Activated naive CD8-positive, alpha-beta T cell treated with anti-CD3 and anti-CD28 coated beads, Interleukin-2, amount 50 U/mL, for 24 hours (primary cell): ENCODE measurements around the gene FHIP2A.
A peak's percentile ranks its signal among the peaks of the same experiment; 100 is the strongest.

Experiments
- ATAC-seq: fragments of 150-1000 bp; cut with Tn5 transposase; one replicate; pipeline ENCODE4 v1.10.0; 2021
- DNase-seq: peaks from one replicate; pipeline ENCODE4 v3.0.0; 2021
- H3K27ac Mint-ChIP-seq: one replicate; pipeline ENCODE4 v1.8.0; 2021; ENCODE audit warnings: mild to moderate bottlenecking, mixed read lengths
- H3K27me3 Mint-ChIP-seq: one replicate; pipeline ENCODE4 v1.8.0; 2021; ENCODE audit warnings: mixed read lengths
- H3K36me3 Mint-ChIP-seq: one replicate; pipeline ENCODE4 v1.8.0; 2021; ENCODE audit warnings: low read depth, mixed read lengths
- H3K4me1 Mint-ChIP-seq: one replicate; pipeline ENCODE4 v1.8.0; 2021; ENCODE audit warnings: mixed read lengths
- H3K4me3 Mint-ChIP-seq: one replicate; pipeline ENCODE4 v1.8.0; 2021; ENCODE audit warnings: mild to moderate bottlenecking, moderate library complexity, mixed read lengths
- H3K9me3 Mint-ChIP-seq: one replicate; pipeline ENCODE4 v1.8.0; 2021; ENCODE audit warnings: mixed read lengths

The FHIP2A gene

GRCh38 chr10:114859222-114859621, 37.6 kb downstream of the FHIP2A start:
- ATAC-seq (no peak), DNase-seq (no peak)
- Mint-ChIP-seq H3K9me3 (no peaks in the 10 kb centered on the region), H3K4me1 (peaks cover 6% of the 10 kb centered on the region), H3K4me3 (no peak overlapping the region), H3K36me3 (peaks cover 43% of the 10 kb centered on the region), H3K27me3 (no peaks in the 10 kb centered on the region), H3K27ac (no peak overlapping the region)

GRCh38 chr10:114862456-114862855, 40.9 kb downstream of the FHIP2A start:
- Mint-ChIP-seq H3K9me3 (no peaks in the 10 kb centered on the region), H3K4me3 (no peak overlapping the region), H3K36me3 (peaks cover 34% of the 10 kb centered on the region), H3K27ac (no peak overlapping the region), H3K27me3 (no peaks in the 10 kb centered on the region), H3K4me1 (peaks cover 2% of the 10 kb centered on the region)
- ATAC-seq (no peak), DNase-seq (no peak)

- Mint-ChIP-seq H3K36me3 (peaks cover 15% of the 10 kb centered on the region), H3K4me3 (no peak overlapping the region), H3K27ac (no peak overlapping the region), H3K4me1 (peaks cover 6% of the 10 kb centered on the region), H3K9me3 (no peaks in the 10 kb centered on the region), H3K27me3 (no peaks in the 10 kb centered on the region)
- DNase-seq: no peak
- ATAC-seq: no peak
Measured at GRCh38 chr10:114867365-114867764, 45.8 kb downstream of the FHIP2A start.

- peaks cover 11% of the 10 kb centered on the region for H3K36me3 Mint-ChIP-seq
- peaks cover 2% of the 10 kb centered on the region for H3K27me3 Mint-ChIP-seq
- DNase-seq (no peak), ATAC-seq (no peak)
- H3K27ac Mint-ChIP-seq: no peak overlapping the region
- no peaks in the 10 kb centered on the region for H3K9me3 Mint-ChIP-seq
- H3K4me3 Mint-ChIP-seq: no peak overlapping the region
- peaks cover 6% of the 10 kb centered on the region for H3K4me1 Mint-ChIP-seq
Measured at GRCh38 chr10:114868870-114869519, 47.4 kb downstream of the FHIP2A start.

- no peak overlapping the region for H3K4me3 Mint-ChIP-seq
- H3K27me3 Mint-ChIP-seq: peaks cover 2% of the 10 kb centered on the region
- no peak overlapping the region for H3K27ac Mint-ChIP-seq
- DNase-seq: no peak
- peaks cover 8% of the 10 kb centered on the region for H3K36me3 Mint-ChIP-seq
- peak; percentile 40 for ATAC-seq
- peaks cover 6% of the 10 kb centered on the region for H3K4me1 Mint-ChIP-seq
- H3K9me3 Mint-ChIP-seq: no peaks in the 10 kb centered on the region
Measured at GRCh38 chr10:114869520-114869892, 47.9 kb downstream of the FHIP2A start.

- Mint-ChIP-seq H3K9me3 (no peaks in the 10 kb centered on the region), H3K36me3 (peaks cover 6% of the 10 kb centered on the region), H3K4me3 (no peak overlapping the region), H3K27me3 (peaks cover 8% of the 10 kb centered on the region), H3K27ac (no peak overlapping the region), H3K4me1 (peaks cover 9% of the 10 kb centered on the region)
- DNase-seq (no peak), ATAC-seq (no peak)
Measured at GRCh38 chr10:114870486-114870885, 48.9 kb downstream of the FHIP2A start.

- H3K27ac Mint-ChIP-seq: no peak overlapping the region
- H3K36me3 Mint-ChIP-seq: no peaks in the 10 kb centered on the region
- H3K27me3 Mint-ChIP-seq: peaks cover 17% of the 10 kb centered on the region
- peaks cover 9% of the 10 kb centered on the region for H3K4me1 Mint-ChIP-seq
- H3K9me3 Mint-ChIP-seq: no peaks in the 10 kb centered on the region
- no peak overlapping the region for H3K4me3 Mint-ChIP-seq
- no peak for ATAC-seq
- DNase-seq: no peak
Measured at GRCh38 chr10:114871379-114871778, 49.8 kb downstream of the FHIP2A start.
